Liver (tissue), 3 donors: ENCODE measurements around the gene ATP4B.

Experiments
- CTCF ChIP-seq: fragments of 150-350 bp; IDR thresholded peaks from 2 replicates; pipeline ENCODE4 v1.5.1; 2017; ENCODE audit warnings: improper control_type of control experiment, low read depth, low read length; ENCODE audit not compliant: missing input control
- GABPA ChIP-seq, 2 donors: IDR thresholded peaks in 1 of 2; conservative IDR thresholded peaks in 1 of 2; 2 replicates each; pipeline ENCODE4 v1.6.1; 2016; ENCODE audit warnings: antibody characterized with exemption in 2 of 2, mild to moderate bottlenecking in 1 of 2, moderate library complexity in 1 of 2
- ZBTB33 ChIP-seq: IDR thresholded peaks from 2 replicates; pipeline ENCODE4 v1.6.1; 2016; ENCODE audit warnings: antibody characterized with exemption
- donor health status: healthy.
- donor health status: healthy.

- TF ChIP-seq CTCF (no peak), ZBTB33 (no peak), GABPA (IDR thresholded peaks at IDR 0.05 in 1 of 2, conservative IDR thresholded peaks at IDR 0.05 in 1 of 2) (no peak)
Measured at GRCh38 chr13:113657851-113658741, at the start of gene ATP4B.
